HepG2 (cell line): ENCODE data around the gene OR2F2. TPM values are rescaled to one million over a fixed set of nuclear protein-coding genes. Genes with fewer than 3 reads are reported as not detected.

ENCODE experiments used
- CREB1 ChIP-seq, 2 experiments: fragments of 450-650 bp in 1 of 2; IDR thresholded peaks; 2 replicates each; pipeline ENCODE4 v1.6.1; 2016 to 2017; ENCODE audit warnings: control low read depth in 1 of 2, mild to moderate bottlenecking in 1 of 2, missing compliant biosample characterization in 1 of 2, missing genetic modification characterization in 1 of 2
- HOXA5 ChIP-seq: sonication (generic); formaldehyde crosslinking; IDR thresholded peaks from 2 replicates; pipeline ENCODE4 v1.4.0; 2020; ENCODE audit warnings: missing genetic modification reagents
- NONO ChIP-seq, 2 experiments: fragments of 450-650 bp in 1 of 2; sonication (generic) in 1 of 2; formaldehyde crosslinking in 1 of 2; IDR thresholded peaks in 1 of 2; conservative IDR thresholded peaks in 1 of 2; 2 replicates each; pipeline versions ENCODE4 v1.6.1 to v1.8.0; 2017 to 2022; ENCODE audit warnings: mild to moderate bottlenecking in 1 of 2, missing genetic modification reagents in 1 of 2, moderate library complexity in 1 of 2
- RAD51 ChIP-seq: fragments of 450-650 bp; IDR thresholded peaks from 2 replicates; pipeline ENCODE4 v1.6.1; 2016; ENCODE audit warnings: borderline replicate concordance
- SOX6 ChIP-seq, 2 experiments: fragments of 450-650 bp in 1 of 2; sonication (generic) in 1 of 2; formaldehyde crosslinking in 1 of 2; IDR thresholded peaks; 2 replicates each; pipeline versions ENCODE4 v1.4.0 to v1.6.1; 2017 to 2020; ENCODE audit warnings: antibody characterized with exemption in 1 of 2, mild to moderate bottlenecking in 1 of 2, missing genetic modification reagents in 1 of 2
- STAG1 ChIP-seq: sonication (generic); formaldehyde crosslinking; IDR thresholded peaks from 2 replicates; pipeline ENCODE4 v1.4.0; 2020; ENCODE audit warnings: missing genetic modification reagents
- TBX2 ChIP-seq: sonication (generic); formaldehyde crosslinking; IDR thresholded peaks from 2 replicates; pipeline ENCODE4 v1.5.0; 2020; ENCODE audit warnings: missing genetic modification reagents, mild to moderate bottlenecking, borderline replicate concordance
- YEATS2 ChIP-seq: sonication (generic); formaldehyde crosslinking; IDR thresholded peaks from 2 replicates; pipeline ENCODE4 v1.4.0; 2020; ENCODE audit warnings: missing genetic modification reagents, borderline replicate concordance
- ZMAT3 ChIP-seq: sonication (generic); formaldehyde crosslinking; conservative IDR thresholded peaks from 2 replicates; pipeline ENCODE4 v1.7.0; 2021; ENCODE audit warnings: missing genetic modification reagents
- ZNF839 ChIP-seq: sonication (generic); formaldehyde crosslinking; IDR thresholded peaks from 2 replicates; pipeline ENCODE4 v1.4.0; 2020; ENCODE audit warnings: missing genetic modification reagents, mild to moderate bottlenecking, borderline replicate concordance
- polyA plus RNA-seq, 8 experiments: library from polyadenylated mRNA; depleted of rRNA in 3 of 8; stranded (reverse) in 7 of 8; unstranded in 1 of 8; fragments of >200 nt; fragmentation: Illumina TruSeq in 4 of 8; extraction: Trizol in 4 of 8; gene quantifications; 2 replicates each; pipeline versions ENCODE4 v1.2.1 to v1.2.3, GENCODE V29; 2011 to 2016; ENCODE audit warnings: low read depth in 4 of 8, missing spikeins in 1 of 8, mixed read lengths in 1 of 8; ENCODE audit not compliant: insufficient read depth in 1 of 8
- total RNA-seq, 5 experiments: library from RNA; depleted of rRNA; stranded (reverse); fragments of >200 nt; fragmentation: Illumina TruSeq; extraction: Trizol; gene quantifications; 2 replicates each; pipeline ENCODE4 v1.2.3, GENCODE V29; 2016; ENCODE audit warnings: low read depth in 1 of 5
- TF ChIP-seq, protein P1 (sequence below): sonication (generic); formaldehyde crosslinking; IDR thresholded peaks from 2 replicates; pipeline ENCODE4 v1.9.0; 2021; ENCODE audit warnings: mild to moderate bottlenecking, missing genetic modification reagents
- TF ChIP-seq, protein P2 (sequence below): IDR thresholded peaks from 2 replicates; pipeline ENCODE4 v1.6.1; 2018; ENCODE audit warnings: missing genetic modification reagents, mild to moderate bottlenecking, missing compliant biosample characterization
- TF ChIP-seq, protein P3 (sequence below): sonication (generic); formaldehyde crosslinking; IDR thresholded peaks from 2 replicates; pipeline ENCODE4 v1.5.0; 2020; ENCODE audit warnings: missing genetic modification reagents, mild to moderate bottlenecking, borderline replicate concordance
- TF ChIP-seq, protein P4 (sequence below): IDR thresholded peaks from 2 replicates; pipeline ENCODE4 v1.6.1; 2016

OR2F2 gene
- total and polyA plus RNA-seq, 2 of the 13 experiments (the other 11 are each of a cell fraction or from before 2014, with no cell fraction given): 0.13 TPM; not detected in 1

DNA sequence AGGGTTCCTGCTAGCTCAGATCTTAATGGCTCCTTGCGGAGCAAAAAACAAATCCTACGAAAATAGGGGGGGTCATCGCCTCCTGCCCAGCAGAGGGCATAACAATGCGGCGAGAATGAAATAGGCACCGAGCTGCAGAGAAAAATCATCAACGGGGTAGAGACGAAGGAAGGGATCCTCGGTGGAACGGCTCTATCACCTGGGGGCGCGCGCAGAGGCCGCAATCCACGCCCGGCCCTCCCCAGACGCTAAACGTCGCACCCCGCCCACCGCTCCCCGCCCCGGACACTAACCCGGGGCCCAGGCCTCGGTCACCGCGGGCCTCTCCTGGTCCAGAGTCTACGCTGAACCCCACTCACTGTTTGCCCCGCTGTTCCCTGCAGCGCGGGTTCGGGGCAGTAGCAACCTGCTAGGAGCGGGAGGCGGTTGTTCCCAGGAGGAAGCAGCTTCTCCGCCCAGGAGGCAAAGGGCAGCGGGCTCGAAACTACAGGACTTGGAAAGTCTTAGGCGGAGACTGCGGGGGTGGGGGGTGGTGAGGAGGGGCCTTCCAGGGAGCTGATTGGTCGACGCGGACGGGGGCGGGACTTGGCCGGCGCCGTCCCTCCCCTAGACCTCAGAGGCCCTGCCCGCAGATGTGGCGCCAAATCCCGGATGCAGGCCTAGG is 33.2 kb upstream of the OR2F2 start, which contains the start of gene TCAF1 (continued):
- TF ChIP-seq, protein P1, sequence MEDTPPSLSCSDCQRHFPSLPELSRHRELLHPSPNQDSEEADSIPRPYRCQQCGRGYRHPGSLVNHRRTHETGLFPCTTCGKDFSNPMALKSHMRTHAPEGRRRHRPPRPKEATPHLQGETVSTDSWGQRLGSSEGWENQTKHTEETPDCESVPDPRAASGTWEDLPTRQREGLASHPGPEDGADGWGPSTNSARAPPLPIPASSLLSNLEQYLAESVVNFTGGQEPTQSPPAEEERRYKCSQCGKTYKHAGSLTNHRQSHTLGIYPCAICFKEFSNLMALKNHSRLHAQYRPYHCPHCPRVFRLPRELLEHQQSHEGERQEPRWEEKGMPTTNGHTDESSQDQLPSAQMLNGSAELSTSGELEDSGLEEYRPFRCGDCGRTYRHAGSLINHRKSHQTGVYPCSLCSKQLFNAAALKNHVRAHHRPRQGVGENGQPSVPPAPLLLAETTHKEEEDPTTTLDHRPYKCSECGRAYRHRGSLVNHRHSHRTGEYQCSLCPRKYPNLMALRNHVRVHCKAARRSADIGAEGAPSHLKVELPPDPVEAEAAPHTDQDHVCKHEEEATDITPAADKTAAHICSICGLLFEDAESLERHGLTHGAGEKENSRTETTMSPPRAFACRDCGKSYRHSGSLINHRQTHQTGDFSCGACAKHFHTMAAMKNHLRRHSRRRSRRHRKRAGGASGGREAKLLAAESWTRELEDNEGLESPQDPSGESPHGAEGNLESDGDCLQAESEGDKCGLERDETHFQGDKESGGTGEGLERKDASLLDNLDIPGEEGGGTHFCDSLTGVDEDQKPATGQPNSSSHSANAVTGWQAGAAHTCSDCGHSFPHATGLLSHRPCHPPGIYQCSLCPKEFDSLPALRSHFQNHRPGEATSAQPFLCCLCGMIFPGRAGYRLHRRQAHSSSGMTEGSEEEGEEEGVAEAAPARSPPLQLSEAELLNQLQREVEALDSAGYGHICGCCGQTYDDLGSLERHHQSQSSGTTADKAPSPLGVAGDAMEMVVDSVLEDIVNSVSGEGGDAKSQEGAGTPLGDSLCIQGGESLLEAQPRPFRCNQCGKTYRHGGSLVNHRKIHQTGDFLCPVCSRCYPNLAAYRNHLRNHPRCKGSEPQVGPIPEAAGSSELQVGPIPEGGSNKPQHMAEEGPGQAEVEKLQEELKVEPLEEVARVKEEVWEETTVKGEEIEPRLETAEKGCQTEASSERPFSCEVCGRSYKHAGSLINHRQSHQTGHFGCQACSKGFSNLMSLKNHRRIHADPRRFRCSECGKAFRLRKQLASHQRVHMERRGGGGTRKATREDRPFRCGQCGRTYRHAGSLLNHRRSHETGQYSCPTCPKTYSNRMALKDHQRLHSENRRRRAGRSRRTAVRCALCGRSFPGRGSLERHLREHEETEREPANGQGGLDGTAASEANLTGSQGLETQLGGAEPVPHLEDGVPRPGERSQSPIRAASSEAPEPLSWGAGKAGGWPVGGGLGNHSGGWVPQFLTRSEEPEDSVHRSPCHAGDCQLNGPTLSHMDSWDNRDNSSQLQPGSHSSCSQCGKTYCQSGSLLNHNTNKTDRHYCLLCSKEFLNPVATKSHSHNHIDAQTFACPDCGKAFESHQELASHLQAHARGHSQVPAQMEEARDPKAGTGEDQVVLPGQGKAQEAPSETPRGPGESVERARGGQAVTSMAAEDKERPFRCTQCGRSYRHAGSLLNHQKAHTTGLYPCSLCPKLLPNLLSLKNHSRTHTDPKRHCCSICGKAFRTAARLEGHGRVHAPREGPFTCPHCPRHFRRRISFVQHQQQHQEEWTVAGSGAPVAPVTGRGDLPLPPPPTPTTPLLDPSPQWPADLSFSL (CRISPR knock-in tag): no peak
- TF ChIP-seq, protein P2, sequence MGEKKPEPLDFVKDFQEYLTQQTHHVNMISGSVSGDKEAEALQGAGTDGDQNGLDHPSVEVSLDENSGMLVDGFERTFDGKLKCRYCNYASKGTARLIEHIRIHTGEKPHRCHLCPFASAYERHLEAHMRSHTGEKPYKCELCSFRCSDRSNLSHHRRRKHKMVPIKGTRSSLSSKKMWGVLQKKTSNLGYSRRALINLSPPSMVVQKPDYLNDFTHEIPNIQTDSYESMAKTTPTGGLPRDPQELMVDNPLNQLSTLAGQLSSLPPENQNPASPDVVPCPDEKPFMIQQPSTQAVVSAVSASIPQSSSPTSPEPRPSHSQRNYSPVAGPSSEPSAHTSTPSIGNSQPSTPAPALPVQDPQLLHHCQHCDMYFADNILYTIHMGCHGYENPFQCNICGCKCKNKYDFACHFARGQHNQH (CRISPR knock-in tag): peak; percentile 85
- TF ChIP-seq RAD51 (no peak), HOXA5 (CRISPR knock-in tag) (peak; percentile 93; the same call in 1 of the 2 replicates), CREB1 (IDR thresholded peaks at IDR 0.05) (0 out of 2 replicates have a peak, but pooled peaks have one; percentile 4), CREB1 (CRISPR knock-in tag; IDR thresholded peaks at IDR 0.05) (peak; percentile 75), YEATS2 (CRISPR knock-in tag) (peak; percentile 82; the same call in 1 of the 2 replicates), ZMAT3 (CRISPR knock-in tag) (peak; percentile 87), NONO (IDR thresholded peaks at IDR 0.05) (no peak), NONO (CRISPR knock-in tag; conservative IDR thresholded peaks at IDR 0.05) (peak; percentile 95), ZNF839 (CRISPR knock-in tag) (peak; percentile 65; the same call in 1 of the 2 replicates), SOX6 (IDR thresholded peaks at IDR 0.05) (no peak), SOX6 (CRISPR knock-in tag; IDR thresholded peaks at IDR 0.05) (peak; percentile 87), STAG1 (CRISPR knock-in tag) (peak; percentile 13; the same call in 1 of the 2 replicates), TBX2 (CRISPR knock-in tag) (peak; percentile 81; the same call in 1 of the 2 replicates)
- TF ChIP-seq, protein P3, sequence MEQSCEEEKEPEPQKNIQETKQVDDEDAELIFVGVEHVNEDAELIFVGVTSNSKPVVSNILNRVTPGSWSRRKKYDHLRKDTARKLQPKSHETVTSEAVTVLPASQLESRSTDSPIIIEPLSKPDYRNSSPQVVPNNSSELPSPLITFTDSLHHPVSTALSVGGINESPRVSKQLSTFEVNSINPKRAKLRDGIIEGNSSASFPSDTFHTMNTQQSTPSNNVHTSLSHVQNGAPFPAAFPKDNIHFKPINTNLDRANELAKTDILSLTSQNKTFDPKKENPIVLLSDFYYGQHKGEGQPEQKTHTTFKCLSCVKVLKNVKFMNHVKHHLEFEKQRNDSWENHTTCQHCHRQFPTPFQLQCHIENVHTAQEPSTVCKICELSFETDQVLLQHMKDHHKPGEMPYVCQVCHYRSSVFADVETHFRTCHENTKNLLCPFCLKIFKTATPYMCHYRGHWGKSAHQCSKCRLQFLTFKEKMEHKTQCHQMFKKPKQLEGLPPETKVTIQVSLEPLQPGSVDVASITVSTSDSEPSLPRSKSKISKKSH (CRISPR knock-in tag): 0 out of 2 replicates have a peak, but pooled peaks have one; percentile 80
- TF ChIP-seq, protein P4, sequence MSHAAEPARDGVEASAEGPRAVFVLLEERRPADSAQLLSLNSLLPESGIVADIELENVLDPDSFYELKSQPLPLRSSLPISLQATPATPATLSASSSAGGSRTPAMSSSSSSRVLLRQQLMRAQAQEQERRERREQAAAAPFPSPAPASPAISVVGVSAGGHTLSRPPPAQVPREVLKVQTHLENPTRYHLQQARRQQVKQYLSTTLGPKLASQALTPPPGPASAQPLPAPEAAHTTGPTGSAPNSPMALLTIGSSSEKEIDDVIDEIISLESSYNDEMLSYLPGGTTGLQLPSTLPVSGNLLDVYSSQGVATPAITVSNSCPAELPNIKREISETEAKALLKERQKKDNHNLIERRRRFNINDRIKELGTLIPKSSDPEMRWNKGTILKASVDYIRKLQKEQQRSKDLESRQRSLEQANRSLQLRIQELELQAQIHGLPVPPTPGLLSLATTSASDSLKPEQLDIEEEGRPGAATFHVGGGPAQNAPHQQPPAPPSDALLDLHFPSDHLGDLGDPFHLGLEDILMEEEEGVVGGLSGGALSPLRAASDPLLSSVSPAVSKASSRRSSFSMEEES: peak; percentile 69; the same call in 1 of the 2 replicates
